ENCODE data around the gene LRRC72.
A peak's percentile ranks its signal among the peaks of the same experiment; 100 is the strongest.
"Not testable (repeated sequence)": the region's sequence is repeated elsewhere in the genome, so short reads cannot be mapped to it uniquely, and the experiment has no call there.

LRRC72 gene

GRCh38 chr7:16585540-16585939, 58.9 kb downstream of the LRRC72 start:
- DNase-seq: no peak

- DNase-seq: no peak
These were observed 59.7 kb downstream of the LRRC72 start for GRCh38 chr7:16586081-16586874.

- peak; percentile 57 to 62 for DNase-seq
These were observed 60.5 kb downstream of the LRRC72 start for GRCh38 chr7:16587129-16587528.

GRCh38 chr7:16587790-16588189, 61.2 kb downstream of the LRRC72 start:
- DNase-seq: peak; percentile 87

GRCh38 chr7:16589881-16590280, 63.3 kb downstream of the LRRC72 start:
- DNase-seq: no peak

- DNase-seq: no peak
These were observed 63.8 kb downstream of the LRRC72 start for GRCh38 chr7:16590424-16590823.

- no peak for DNase-seq
These were observed 65.8 kb downstream of the LRRC72 start for GRCh38 chr7:16592395-16592794.

- no peak for DNase-seq
These were observed 67.4 kb downstream of the LRRC72 start for GRCh38 chr7:16594061-16594460.

- no peak for DNase-seq
These were observed 68.1 kb downstream of the LRRC72 start for GRCh38 chr7:16594676-16595075.

- not testable (repeated sequence) for DNase-seq
These were observed 69.0 kb downstream of the LRRC72 start for GRCh38 chr7:16595596-16595995.

GRCh38 chr7:16598015-16598414, 71.4 kb downstream of the LRRC72 start:
- no peak for DNase-seq

GRCh38 chr7:16599860-16600259, 73.2 kb downstream of the LRRC72 start:
- no peak for DNase-seq

- DNase-seq: no peak
These were observed 77.0 kb downstream of the LRRC72 start for GRCh38 chr7:16603633-16604032.

GRCh38 chr7:16604054-16604453, 77.4 kb downstream of the LRRC72 start:
- DNase-seq: peak; percentile 27 to 53

GRCh38 chr7:16606704-16607103, 80.1 kb downstream of the LRRC72 start:
- DNase-seq: no peak

GRCh38 chr7:16609842-16610450, 83.3 kb downstream of the LRRC72 start:
- peak; percentile 89 to 91 for DNase-seq

GRCh38 chr7:16611711-16612110, 85.1 kb downstream of the LRRC72 start:
- DNase-seq: no peak

GRCh38 chr7:16615228-16615627, 88.6 kb downstream of the LRRC72 start:
- peak; percentile 44 to 76 for DNase-seq

- DNase-seq: peak in 1 of 2 experiments; percentile 42
These were observed 89.5 kb downstream of the LRRC72 start for GRCh38 chr7:16616122-16616521.

GRCh38 chr7:16616542-16616941, 89.9 kb downstream of the LRRC72 start:
- peak; percentile 19 to 75 for DNase-seq

GRCh38 chr7:16619979-16620408, 93.4 kb downstream of the LRRC72 start:
- no peak for DNase-seq

- no peak for DNase-seq
These were observed 99.8 kb downstream of the LRRC72 start for GRCh38 chr7:16626388-16626787.

- no peak for DNase-seq
These were observed 100.6 kb downstream of the LRRC72 start for GRCh38 chr7:16627236-16627635.

GRCh38 chr7:16630654-16631053, 104.0 kb downstream of the LRRC72 start:
- DNase-seq: no peak
